ENCODE results near the gene ELAVL3.

The ELAVL3 gene

DNA sequence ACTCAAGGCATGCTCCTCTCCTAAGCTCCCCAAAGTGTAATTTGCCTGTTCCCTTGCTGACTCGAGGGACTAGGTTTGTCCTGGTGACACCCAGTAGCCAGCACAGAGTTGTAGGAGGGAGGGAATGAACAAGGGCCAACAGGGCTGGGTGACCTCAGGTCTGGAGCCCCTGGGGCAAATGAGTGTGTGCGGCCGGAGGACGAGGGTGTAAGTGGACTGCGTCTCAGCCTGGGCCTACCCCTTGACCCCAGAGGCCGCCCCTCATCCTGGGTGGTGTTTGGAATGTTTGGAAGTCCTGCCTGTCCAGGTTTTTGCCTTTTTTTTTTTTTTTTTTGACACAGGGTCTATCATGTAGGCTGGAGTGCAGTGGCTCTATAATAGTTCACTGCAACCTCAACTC lies 26.1 kb upstream of the ELAVL3 start:
- peak overlapping the region; percentile 96 for H3K27ac ChIP-seq
- TF ChIP-seq, protein P1, sequence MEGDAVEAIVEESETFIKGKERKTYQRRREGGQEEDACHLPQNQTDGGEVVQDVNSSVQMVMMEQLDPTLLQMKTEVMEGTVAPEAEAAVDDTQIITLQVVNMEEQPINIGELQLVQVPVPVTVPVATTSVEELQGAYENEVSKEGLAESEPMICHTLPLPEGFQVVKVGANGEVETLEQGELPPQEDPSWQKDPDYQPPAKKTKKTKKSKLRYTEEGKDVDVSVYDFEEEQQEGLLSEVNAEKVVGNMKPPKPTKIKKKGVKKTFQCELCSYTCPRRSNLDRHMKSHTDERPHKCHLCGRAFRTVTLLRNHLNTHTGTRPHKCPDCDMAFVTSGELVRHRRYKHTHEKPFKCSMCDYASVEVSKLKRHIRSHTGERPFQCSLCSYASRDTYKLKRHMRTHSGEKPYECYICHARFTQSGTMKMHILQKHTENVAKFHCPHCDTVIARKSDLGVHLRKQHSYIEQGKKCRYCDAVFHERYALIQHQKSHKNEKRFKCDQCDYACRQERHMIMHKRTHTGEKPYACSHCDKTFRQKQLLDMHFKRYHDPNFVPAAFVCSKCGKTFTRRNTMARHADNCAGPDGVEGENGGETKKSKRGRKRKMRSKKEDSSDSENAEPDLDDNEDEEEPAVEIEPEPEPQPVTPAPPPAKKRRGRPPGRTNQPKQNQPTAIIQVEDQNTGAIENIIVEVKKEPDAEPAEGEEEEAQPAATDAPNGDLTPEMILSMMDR (IDR thresholded peaks at IDR 0.05) = no peak
- TF ChIP-seq ZFX (IDR thresholded peaks at IDR 0.05; ENCODE audit: borderline replicate concordance) = no peak

DNA sequence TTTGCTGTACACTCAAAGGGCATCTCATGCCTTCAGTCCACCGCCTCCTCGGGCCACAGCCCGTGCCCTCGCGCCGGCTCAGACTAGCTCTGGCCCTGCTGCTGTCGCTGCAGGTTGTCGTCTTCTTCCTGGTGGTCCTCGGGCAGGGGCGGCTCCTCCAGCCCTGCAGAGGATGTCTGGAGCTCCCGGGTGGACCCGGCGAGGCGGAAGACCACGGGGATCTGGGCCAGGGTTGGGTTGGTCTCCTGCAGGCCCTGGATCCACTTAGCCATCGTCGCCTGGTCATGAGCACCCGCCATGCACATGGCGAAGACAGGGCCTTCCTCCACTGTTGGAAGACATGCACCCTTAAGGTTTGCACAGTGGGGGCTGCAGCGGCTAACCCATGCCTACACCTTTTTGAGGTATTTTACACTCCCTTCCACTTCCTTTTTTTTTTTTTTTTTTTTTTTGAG lies 25.3 kb upstream of the ELAVL3 start:
- no peak for TF ChIP-seq ZFX (IDR thresholded peaks at IDR 0.05; ENCODE audit: borderline replicate concordance)
- TF ChIP-seq, protein P1 (IDR thresholded peaks at IDR 0.05) = no peak
- H3K27ac ChIP-seq = peak overlapping the region; percentile 96

DNA sequence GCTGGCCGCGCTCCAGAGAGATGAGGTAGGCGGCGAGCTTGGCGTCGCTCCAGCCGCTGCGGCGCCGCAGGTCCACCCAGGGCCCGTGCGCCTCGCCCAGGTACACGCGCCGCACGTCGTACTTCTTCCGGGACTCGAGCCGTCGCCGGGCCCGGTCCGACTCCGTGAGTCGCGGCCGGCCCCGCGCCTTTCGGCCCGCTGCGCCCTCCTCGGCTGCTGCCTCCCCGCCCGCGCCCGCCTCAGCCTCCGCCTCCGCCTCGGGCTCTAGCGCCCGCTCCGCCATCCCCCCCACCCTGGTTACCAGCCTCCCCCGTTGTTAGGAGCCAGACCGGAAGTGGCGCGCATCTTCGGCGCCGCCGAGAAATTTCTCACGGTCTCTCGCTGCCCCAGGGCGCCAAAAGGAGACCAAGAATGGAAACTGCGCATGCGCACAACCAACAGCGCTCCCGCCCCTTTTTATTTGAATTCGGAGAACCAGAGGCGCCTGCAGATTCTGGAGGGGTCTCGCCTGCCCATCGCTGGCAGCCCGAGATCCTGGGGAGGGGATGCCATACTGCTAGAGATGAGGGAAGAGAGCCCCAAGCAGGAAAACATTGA lies 24.8 kb upstream of the ELAVL3 start, which contains the start of gene ZNF653:
Gene ZNF653, minus strand, starts transcription at position 336 of the 597 bp plus-strand sequence. Its CDS starts 53 bp downstream, at position 283.
- TF ChIP-seq, protein P1 (IDR thresholded peaks at IDR 0.05) = no peak
- TF ChIP-seq ZFX (IDR thresholded peaks at IDR 0.05; ENCODE audit: borderline replicate concordance) = no peak
- peak within 1 kb of the TSS; percentile 96 for H3K27ac ChIP-seq

DNA sequence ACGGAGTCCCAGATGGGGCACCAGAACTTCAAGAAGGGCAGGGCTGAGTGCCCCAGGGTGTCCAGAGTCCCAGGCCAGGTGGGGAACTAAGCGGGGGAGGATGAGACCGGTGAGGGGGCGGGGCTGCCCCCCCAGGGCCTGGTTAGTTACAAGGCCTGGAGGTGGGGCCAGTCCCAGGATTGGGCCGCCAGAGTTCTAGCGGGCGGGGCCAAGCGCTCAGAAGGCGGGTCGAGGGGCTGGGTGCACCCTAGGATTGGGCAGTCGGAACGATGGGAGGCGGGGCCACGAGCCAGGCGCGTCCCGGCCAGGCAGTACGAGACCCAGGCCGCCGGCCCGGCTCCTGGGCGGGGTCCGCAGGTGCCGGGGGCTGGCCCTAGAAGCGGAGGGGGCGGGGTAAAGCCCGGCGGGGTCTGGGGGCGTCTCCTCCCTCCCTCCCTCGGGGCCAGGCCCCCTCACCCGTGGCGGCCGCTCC lies 24.2 kb upstream of the ELAVL3 start:
- peak overlapping the region; percentile 96 for H3K27ac ChIP-seq
- TF ChIP-seq, protein P1 (IDR thresholded peaks at IDR 0.05) = no peak
- TF ChIP-seq ZFX (IDR thresholded peaks at IDR 0.05; ENCODE audit: borderline replicate concordance) = no peak

DNA sequence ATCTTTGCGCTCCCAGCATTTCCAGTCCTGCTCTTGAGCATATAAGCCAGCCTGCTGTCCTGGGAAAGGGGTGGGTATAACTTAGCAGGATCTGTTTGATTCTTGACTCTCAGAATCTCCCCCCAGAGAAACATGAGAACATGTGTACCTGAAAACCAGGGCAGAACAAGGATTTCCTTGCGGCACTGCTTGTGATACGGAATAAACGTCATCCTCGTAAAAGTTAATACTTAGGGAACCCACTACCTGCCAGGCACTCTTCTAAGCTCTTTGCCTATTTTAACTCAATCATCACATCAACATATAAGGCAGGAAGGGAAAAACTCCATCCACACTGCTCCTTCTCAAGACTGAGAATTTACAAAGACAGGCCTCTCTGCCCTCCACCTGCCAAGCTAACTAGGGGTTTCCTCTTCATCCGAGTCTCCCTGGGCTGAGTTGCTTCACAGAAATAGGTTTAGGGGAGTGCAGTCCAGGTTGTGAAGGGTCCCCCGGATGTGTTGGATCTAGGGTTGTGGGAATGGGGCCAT lies 23.7 kb upstream of the ELAVL3 start:
- TF ChIP-seq, protein P1 (IDR thresholded peaks at IDR 0.05) = no peak
- TF ChIP-seq ZFX (IDR thresholded peaks at IDR 0.05; ENCODE audit: borderline replicate concordance) = no peak
- peak overlapping the region; percentile 96 for H3K27ac ChIP-seq

DNA sequence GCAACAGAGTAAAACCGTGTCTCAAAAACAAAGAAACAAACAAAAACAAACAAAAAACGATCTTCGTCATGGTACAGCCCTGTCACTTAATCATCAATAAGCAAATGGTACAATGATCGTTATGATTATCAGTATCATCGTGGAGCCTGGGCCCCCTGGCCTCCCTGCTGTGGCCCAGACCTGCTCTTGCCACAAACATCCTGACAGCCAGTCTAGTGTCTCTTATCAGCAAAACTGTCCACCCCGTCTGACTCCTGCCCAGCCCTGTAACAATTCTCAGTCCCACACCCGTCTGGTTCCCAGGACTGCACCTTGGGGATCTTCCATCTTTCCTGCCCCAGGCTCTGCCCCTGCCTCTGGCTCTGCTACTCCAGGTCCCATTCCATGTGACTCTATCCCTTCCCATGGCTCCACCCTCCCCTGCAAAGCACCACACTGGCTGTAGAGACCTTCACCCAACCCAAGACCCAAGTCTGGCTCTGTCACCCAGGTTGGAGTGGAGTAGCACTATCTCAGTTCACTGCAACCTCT lies 19.1 kb upstream of the ELAVL3 start:
- TF ChIP-seq, protein P1 (IDR thresholded peaks at IDR 0.05) = no peak
- no peak for TF ChIP-seq ZFX (IDR thresholded peaks at IDR 0.05; ENCODE audit: borderline replicate concordance)
- H3K27ac ChIP-seq = no peak overlapping the region

DNA sequence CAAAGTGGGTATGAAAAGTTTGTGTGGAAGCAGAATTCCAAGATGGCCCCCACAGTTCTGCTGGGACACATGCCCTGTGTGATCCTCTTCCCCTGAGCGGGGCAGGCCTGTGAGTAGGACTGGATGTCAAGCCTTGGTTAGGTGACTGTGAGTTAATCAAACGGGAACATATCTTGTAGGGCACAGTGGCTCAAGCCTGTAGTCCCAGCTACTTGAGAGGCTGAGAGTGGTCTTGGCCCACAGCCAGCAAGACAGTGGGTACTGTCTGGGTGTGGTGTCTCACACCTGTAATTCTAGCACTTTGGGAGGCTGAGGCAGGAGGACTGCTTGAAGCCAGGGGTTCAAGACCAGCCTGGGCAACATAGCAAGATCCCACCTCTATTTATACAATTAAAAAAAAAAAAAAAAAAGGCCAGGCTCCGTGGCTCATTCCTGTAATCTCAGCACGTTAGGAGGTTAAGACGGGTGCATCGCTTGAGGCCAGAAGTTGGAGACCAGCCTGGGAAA lies 18.4 kb upstream of the ELAVL3 start:
- no peak overlapping the region for H3K27ac ChIP-seq
- TF ChIP-seq ZFX (IDR thresholded peaks at IDR 0.05; ENCODE audit: borderline replicate concordance) = no peak
- TF ChIP-seq, protein P1 (IDR thresholded peaks at IDR 0.05) = no peak
